NB4 (cell line): ENCODE results near the gene ZNF414.

ENCODE experiments used
- POLR2A ChIP-seq: IDR thresholded peaks from 2 replicates; pipeline ENCODE4 v1.6.1; 2011; ENCODE audit warnings: mild to moderate bottlenecking; ENCODE audit not compliant: insufficient read length; ENCODE audit errors: extremely low read depth
- TF ChIP-seq, protein P1 (sequence below): IDR thresholded peaks from one replicate; pipeline ENCODE4 v1.5.1; 2012; ENCODE audit warnings: low read depth, low read length

DNA sequence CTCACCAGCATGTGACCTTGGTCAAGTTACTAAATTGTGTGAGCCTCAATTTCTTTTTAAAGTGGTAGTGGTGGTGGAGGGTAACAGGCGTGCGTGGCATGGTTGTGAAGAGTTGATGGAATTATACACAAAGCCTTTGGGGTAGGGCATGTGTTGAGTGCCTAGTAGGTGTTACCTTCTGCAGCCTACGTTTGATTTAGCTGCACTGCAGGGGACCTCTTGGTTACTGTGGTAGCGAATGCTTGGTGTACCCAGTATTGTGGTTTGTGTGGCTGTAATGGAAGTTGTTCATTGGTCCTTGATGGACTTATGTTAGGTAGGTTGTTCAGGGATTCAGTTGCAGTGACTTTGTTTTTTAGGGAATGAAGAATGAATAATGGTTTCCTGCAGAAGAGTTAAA is 36.1 kb downstream of the ZNF414 start:
- TF ChIP-seq, protein P1, sequence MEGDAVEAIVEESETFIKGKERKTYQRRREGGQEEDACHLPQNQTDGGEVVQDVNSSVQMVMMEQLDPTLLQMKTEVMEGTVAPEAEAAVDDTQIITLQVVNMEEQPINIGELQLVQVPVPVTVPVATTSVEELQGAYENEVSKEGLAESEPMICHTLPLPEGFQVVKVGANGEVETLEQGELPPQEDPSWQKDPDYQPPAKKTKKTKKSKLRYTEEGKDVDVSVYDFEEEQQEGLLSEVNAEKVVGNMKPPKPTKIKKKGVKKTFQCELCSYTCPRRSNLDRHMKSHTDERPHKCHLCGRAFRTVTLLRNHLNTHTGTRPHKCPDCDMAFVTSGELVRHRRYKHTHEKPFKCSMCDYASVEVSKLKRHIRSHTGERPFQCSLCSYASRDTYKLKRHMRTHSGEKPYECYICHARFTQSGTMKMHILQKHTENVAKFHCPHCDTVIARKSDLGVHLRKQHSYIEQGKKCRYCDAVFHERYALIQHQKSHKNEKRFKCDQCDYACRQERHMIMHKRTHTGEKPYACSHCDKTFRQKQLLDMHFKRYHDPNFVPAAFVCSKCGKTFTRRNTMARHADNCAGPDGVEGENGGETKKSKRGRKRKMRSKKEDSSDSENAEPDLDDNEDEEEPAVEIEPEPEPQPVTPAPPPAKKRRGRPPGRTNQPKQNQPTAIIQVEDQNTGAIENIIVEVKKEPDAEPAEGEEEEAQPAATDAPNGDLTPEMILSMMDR = no peak
- TF ChIP-seq POLR2A = no peak
